ENCODE results near the gene RABIF.
"Not testable (repeated sequence)": the region's sequence is repeated elsewhere in the genome, so short reads cannot be mapped to it uniquely, and the experiment has no call there.

The RABIF gene

DNA sequence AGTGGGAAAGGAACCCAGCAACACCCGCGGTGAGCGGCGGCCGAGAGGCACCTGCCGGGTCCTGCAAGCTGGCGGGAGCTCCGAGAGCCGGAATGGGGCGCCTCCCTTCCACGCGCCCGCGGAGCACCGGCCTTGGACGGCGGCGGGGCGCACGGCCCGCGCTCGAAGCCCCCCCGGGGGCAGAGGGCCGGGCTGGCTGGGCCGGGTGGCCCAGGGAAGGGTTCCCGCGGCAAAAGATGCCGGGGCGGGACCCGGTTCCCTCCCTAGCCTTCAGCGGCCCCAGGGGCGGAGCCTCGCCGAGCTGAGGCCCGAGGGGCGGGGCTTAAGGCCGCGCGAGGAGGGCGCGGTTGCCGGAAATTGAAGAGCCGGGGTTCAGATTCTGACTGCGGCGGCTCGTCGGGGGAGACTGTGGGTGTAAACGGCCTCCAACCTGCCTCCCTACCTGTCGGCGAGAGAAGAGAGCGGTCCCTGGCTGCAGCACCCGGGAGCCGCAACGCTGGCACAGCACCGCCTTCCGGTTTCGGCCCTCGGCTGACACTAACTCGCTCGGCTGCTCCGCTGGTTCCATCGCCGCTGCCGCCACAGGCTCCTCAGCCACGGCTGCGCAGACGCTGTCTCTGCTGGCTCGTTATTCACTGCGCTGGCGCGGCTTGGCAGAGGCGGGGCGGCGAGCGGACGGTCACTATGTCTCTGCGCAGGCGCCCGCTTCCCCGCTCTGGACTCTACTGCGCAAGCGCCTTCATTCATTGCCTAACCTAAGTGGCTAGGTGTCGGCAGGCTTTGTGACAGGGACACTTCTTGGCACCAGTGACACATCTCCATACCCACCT, at the start of gene RABIF:
Gene RABIF, minus strand, starts transcription at position 619 of the 830 bp plus-strand sequence. Its CDS starts 51 bp downstream, at position 568.
- peak; percentile 98 for DNase-seq

- DNase-seq: no peak
Measured at GRCh38 chr1:202938287-202938925, 49.5 kb upstream of the RABIF start.

GRCh38 chr1:202936409-202936808, 47.5 kb upstream of the RABIF start:
- DNase-seq: not testable (repeated sequence)

DNA sequence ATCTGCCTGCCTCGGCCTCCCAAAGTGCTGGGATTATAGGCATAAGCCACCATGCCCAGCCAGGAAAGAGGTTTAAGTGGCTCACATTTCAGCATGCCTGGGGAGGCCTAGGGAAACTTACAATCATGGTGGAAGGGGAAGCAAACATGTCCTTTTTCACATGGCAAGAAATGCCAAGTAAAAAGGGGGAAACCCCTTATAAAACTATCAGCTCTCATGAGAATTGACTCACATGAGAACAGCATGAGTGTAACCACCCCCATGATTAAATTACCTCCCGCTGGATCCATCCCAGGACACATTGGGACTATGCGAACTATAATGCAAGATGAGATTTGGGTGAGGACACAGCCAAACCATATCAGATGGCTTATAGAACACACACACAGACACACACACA, 46.9 kb upstream of the RABIF start:
- no peak for DNase-seq

DNA sequence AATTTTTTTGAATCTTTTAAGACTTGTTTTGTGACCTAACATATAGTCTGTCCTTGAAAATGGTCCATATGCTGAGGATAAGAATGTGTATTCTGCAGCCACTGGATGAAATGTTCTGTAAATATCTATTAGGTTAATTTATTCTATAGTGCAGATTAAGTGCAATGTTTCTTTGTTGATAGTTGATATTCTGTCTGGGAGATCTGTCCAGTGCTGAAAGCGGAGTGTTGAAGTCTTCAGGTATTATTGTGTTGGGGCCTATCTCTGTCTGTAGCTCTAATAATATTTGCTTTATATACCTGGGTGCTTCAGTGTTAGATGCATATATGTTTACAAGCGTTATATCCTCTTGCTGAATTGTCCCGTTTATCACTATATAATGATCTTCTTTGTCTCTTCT, 45.8 kb upstream of the RABIF start:
- DNase-seq: no peak

DNA sequence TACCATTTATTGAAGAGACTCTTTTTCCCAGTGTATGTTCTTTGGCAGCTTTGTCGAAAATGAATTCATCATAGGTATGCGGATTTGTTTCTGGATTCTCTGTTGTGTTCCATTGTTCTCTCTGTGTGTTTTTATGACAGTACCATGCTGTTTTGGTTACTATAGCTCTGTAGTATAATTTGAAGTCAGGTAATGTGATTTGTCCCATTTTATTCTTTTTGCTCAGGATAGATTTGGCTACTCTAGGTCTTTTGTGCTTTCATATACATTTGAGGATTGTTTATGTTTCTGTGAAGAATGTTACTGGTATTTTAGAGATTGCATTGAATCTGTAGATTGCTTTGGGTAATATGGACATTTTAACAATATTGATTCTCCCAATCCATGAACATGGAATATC, 43.5 kb upstream of the RABIF start:
- no peak for DNase-seq

DNA sequence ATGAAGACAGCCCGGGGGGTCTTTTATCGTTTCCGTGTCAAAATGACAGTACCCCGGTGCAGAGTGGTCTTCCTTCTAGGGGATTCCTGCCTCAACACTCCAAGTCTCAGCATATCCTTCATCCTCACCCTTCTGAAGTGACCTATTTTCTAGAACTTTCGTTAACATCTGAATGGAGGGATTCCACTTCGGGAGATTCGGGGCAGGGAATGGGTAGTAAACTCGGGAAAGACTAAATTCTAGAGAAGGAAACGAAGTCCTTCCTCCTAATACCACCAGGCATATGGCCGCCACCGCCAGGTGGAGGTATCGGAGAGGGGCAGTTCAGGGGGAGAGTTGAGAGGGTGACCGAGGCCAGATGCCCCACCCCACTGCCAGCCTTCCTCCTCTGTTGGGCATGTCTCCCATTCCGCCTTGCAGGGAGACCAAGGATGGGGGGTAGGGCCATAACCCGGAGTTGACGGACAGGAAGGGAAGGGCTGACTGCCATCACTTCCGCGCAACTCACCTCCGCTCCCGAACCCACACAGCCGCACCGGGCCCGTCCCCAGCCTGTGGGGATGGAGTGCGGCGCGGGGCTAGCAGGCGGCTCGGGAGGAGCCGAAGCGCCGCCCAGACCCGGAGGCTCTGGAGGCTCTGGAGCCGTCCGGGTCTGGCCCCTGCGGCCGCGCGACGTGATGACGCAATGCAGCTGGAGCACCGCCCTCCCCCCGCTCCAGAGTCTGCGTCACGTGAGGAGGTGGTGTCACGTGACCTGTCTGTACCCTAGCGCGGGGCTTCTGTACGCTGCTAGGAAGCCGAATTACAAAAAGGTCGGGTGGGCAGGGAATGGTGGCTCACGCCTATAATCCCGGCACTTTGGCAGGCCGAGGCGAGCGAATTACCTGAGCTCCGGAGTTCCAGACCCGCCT, 37.9 kb upstream of the RABIF start, which contains the start of gene KLHL12:
Gene KLHL12, minus strand, starts transcription at position 654 of the 911 bp plus-strand sequence. CDS start 2,072 bp downstream, outside the sequence.
- peak; percentile 88 for DNase-seq

DNA sequence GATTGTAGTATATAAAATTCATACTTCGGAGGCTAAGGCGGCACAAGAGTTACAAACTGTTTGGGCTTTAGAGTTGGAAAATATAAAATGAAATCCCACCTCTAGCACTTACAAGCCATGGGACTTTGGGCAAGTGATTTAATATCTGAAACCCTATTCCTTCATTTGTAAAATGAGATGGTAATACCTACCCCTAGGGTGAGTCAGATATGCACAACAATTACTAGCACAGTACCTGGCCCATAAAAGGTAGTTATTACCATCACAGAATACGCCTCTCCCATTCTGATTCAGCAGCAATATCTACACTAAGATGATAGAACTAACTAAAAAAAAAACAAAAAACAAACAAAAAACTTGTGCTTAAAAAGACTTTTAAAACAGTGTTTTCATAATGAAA, 34.6 kb upstream of the RABIF start:
- peak; percentile 69 for DNase-seq

DNA sequence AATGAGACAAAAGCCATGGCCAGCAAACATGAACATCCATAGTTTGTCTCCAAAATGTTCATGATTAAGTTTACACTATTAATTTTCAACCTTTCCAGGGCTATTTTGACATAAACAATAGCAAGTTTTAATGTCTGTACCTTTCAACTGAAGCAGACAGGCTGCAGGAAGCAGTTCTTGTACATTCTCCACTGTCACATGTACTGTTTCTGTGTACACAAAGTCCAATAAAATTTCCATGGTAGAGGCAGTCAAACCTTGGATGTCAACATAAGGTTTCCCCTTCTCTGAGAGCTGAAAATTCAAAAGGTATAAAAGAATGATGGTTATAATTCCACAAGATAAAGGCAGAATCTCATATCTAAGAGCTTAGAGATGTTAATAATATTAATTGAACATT, 30.7 kb upstream of the RABIF start:
- DNase-seq: no peak

GRCh38 chr1:202915146-202915545, 26.2 kb upstream of the RABIF start:
- peak; percentile 75 for DNase-seq

DNA sequence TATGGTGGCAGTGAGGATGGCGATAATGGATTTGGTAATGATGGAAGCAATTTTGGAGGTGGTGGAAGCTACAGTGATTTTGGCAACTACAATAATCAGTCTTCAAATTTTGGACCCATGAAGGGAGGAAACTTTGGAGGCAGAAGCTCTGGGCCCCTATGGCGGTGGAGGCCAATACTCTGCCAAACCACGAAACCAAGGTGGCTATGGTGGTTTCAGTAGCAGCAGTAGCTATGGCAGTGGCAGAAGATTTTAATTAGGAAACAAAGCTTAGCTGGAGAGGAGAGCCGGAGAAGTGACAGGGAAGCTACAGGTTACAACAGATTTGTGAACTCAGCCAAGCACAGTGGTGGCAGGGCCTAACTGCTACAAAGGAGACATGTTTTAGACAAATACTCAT, 23.5 kb upstream of the RABIF start:
- DNase-seq: not testable (repeated sequence)

GRCh38 chr1:202909494-202909893, 20.5 kb upstream of the RABIF start:
- no peak for DNase-seq

GRCh38 chr1:202908998-202909397, 20.0 kb upstream of the RABIF start:
- no peak for DNase-seq

DNA sequence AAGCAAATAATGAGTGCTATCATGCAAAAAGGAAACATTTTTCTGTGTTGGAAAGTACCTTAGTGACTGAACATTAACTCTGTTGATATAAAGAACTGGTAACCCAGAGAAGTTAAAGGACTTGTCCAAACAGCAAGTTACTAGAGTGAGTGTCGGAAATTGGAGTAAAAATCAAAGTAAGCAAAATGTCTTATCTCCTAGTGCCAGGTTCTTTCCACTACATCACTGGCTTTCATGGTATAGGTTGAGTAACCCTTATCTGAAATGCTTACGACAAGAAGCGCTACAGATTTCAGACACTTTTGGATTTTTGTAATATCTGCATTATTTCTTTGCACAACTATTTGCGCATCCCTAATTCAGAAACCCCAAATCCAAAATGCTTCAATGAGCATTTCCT, 16.4 kb upstream of the RABIF start:
- no peak for DNase-seq

DNA sequence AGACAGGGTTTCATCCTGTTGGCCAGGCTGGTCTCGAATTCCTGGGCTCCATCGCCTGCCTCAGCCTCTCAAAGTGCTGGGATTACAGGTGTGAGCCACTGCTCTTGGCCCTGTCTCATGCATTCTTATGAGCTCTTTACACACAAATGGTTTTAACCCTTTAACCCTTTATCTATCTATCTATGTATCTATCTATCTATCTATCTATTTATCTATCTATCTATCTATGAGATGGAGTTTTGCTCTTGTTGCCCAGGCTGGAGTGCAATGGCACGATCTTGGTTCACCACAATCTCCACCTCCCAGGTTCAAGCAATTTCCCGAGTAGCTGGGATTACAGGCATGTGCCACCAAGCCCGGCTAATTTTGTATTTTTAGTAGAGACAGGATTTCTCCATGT, 14.9 kb upstream of the RABIF start:
- not testable (repeated sequence) for DNase-seq

GRCh38 chr1:202901555-202901954, 12.6 kb upstream of the RABIF start:
- no peak for DNase-seq

- no peak for DNase-seq
Measured at GRCh38 chr1:202892501-202892900, 3.6 kb upstream of the RABIF start.

DNA sequence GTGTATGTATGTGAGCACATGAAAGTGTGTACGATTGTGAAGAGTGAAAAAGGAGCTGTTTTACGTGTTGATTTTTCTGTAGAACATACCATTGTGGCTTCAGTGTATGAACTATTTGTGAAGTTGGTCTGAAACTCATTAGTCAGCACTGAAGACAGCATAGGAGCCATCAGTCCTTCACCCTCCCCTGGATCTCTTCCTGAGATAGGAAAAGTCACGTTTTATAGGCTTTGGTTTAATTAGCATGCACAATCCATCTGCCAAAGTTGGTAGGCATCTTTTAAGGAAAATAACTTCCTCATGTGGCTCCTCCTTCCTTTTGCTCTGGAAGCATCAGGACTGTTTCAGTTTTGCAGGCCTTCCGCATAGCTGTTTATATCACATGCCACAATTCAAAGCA, 1.4 kb upstream of the RABIF start:
- no peak for DNase-seq

DNA sequence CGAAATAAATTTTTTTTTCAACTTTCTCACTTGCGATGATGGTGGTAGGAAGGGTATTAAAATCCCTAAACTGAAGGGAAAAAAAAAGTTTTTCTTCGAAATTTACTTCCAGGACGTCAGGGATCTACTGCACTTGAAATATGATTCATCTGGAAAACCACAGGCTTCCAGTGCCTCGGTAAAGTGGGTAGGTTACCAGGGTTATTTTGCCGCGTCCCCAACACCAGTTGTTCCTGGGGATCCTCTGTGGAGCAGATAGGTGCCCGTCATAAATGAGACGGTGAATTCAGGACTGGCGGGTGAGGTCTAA, 773 bp downstream of the RABIF start:
- no peak for DNase-seq

DNA sequence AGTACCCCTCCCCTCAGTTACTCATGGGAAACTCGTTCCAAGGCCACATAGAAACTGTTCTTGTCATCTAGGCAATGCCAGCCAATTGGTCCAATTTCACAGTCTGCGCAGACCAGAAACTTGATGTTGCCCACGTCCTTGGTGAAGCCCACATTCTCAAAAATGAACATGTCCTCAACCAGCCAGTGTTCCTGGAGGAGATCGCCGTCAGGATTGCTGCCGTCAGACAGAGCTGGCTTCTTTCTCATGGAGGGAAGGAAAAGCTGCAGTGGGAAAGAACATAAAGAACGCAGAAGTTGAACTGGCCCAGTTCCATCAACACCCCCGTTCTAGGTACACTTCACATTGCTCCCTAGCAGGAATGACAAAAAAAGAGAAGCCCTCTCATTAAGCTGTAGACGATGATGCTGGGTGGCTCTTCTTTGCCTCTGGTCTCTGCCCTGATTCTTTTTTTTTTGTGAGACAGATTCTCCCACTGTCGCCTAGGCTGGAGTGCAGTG, 7.9 kb downstream of the RABIF start:
- DNase-seq: no peak

DNA sequence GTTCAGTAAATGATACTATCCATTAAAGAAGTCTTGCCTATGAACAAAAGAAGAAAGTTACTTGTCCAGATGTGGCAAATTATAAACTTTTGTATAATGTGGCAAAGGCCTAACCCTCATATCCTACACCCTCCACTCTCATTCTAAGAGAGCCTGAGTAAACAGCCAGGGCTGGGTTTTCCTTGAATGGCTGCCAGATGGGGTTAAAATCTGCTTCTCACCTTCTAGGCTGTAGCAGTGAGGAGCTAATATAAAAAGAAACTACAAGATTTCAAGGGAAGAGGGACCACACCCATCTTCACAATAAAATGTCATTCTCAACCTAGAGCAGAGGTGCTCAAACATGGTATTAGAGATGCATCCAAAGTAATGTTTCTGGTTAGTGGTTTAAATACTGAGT, 8.9 kb downstream of the RABIF start:
- no peak for DNase-seq

DNA sequence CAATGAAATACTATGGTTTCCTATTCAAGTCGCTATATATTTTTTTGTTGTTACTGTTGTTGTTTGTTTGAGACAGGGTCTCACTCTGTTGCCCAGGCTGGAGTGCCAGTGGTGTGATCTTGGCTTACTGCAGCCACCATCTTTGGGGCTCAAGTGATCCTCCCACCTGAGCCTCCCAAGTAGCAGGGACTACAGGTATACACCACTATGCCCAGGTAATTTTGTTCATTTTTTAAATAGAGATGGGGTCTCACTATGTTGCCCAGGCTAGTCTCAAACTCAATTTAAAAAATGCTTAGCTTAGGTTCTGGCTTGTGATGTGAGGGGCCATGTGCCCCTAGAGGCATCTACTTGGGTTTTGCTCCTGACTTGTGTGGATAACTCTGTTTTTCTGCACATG, 9.8 kb downstream of the RABIF start:
- no peak for DNase-seq

- DNase-seq: no peak
Measured at GRCh38 chr1:202873026-202873425, 15.9 kb downstream of the RABIF start.

All from NCI-H2081 treated with DMSO at 0.1 percent for 48 hours (cell line).